GM23338 (cell line): ENCODE data around the gene ISL2. TPM values are rescaled to one million over a fixed set of nuclear protein-coding genes. Genes with fewer than 3 reads are reported as not detected.

ENCODE experiments used
- ATAC-seq: fragments of 200-7000 bp; cut with Tn5 transposase; 3 replicates; pipeline ENCODE4 v1.9.1; 2020
- DNase-seq: peaks from one replicate; pipeline ENCODE4 v3.0.0-alpha.2; 2015; ENCODE audit warnings: low spot score
- H2AFZ ChIP-seq: fragments of 200-600 bp; sonication (generic); 2 replicates; pipeline ENCODE4 v1.8.0; 2016; ENCODE audit warnings: antibody characterized with exemption, mild to moderate bottlenecking, moderate library complexity
- H3F3A ChIP-seq: fragments of 200-600 bp; sonication (generic); replicated peaks from 2 replicates; pipeline ENCODE4 v1.8.0; 2017; ENCODE audit warnings: antibody characterized with exemption, mixed run types, low read depth
- H3K27ac ChIP-seq: fragments of 200-600 bp; sonication (generic); 2 replicates; pipeline ENCODE4 v1.6.1; 2016; ENCODE audit warnings: low read depth
- H3K27me3 ChIP-seq: fragments of 200-600 bp; sonication (generic); 2 replicates; pipeline ENCODE4 v1.8.0; 2016; ENCODE audit warnings: mild to moderate bottlenecking, mixed run types, moderate library complexity; ENCODE audit not compliant: insufficient read depth
- H3K36me3 ChIP-seq: fragments of 200-600 bp; sonication (generic); 2 replicates; pipeline ENCODE4 v1.8.0; 2016; ENCODE audit warnings: mild to moderate bottlenecking; ENCODE audit not compliant: insufficient read depth
- H3K4me1 ChIP-seq: fragments of 200-600 bp; sonication (generic); 2 replicates; pipeline ENCODE4 v1.8.0; 2016; ENCODE audit warnings: mild to moderate bottlenecking, moderate library complexity; ENCODE audit not compliant: insufficient read depth
- H3K4me2 ChIP-seq: fragments of 200-600 bp; sonication (generic); 2 replicates; pipeline ENCODE4 v1.7.1; 2017; ENCODE audit warnings: mixed run types
- H3K4me3 ChIP-seq: fragments of 200-600 bp; sonication (generic); 2 replicates; pipeline ENCODE4 v1.6.1; 2016; ENCODE audit warnings: mixed run types
- H3K79me2 ChIP-seq: fragments of 200-600 bp; sonication (generic); replicated peaks from 2 replicates; pipeline ENCODE4 v1.8.0; 2017; ENCODE audit warnings: mild to moderate bottlenecking; ENCODE audit not compliant: insufficient read depth
- H3K9me2 ChIP-seq: fragments of 200-600 bp; sonication (generic); 2 replicates; pipeline ENCODE4 v1.8.0; 2017; ENCODE audit not compliant: insufficient read depth
- H4K20me1 ChIP-seq: fragments of 200-600 bp; sonication (generic); replicated peaks from 2 replicates; pipeline ENCODE4 v1.8.0; 2017; ENCODE audit warnings: mild to moderate bottlenecking; ENCODE audit not compliant: insufficient read depth
- H3K27ac Mint-ChIP-seq: 2 replicates; pipeline ENCODE4 v1.8.0; 2020; ENCODE audit warnings: inconsistent platforms, mild to moderate bottlenecking, moderate library complexity, mixed read lengths
- H3K27me3 Mint-ChIP-seq: 3 replicates; pipeline ENCODE4 v1.8.0; 2022; ENCODE audit warnings: low read depth, mild to moderate bottlenecking, moderate library complexity, mixed read lengths, inconsistent platforms; ENCODE audit not compliant: insufficient read depth, poor library complexity
- H3K36me3 Mint-ChIP-seq: 3 replicates; pipeline ENCODE4 v1.8.0; 2021; ENCODE audit warnings: low read depth, mild to moderate bottlenecking, inconsistent platforms, moderate library complexity, mixed read lengths
- H3K4me1 Mint-ChIP-seq: 3 replicates; pipeline ENCODE4 v1.8.0; 2020; ENCODE audit warnings: mild to moderate bottlenecking, inconsistent platforms, mixed read lengths
- H3K4me3 Mint-ChIP-seq: 3 replicates; pipeline ENCODE4 v1.8.0; 2021; ENCODE audit warnings: moderate library complexity, mild to moderate bottlenecking, inconsistent platforms, mixed read lengths
- H3K9me3 Mint-ChIP-seq: 3 replicates; pipeline ENCODE4 v1.8.0; 2020; ENCODE audit warnings: moderate library complexity, mild to moderate bottlenecking, inconsistent platforms, mixed read lengths
- CREB1 ChIP-seq: fragments of 250-450 bp; sonication (Bioruptor Pico); IDR thresholded peaks from 2 replicates; pipeline ENCODE4 v1.5.0; 2020; ENCODE audit warnings: low read depth, mild to moderate bottlenecking, moderate library complexity
- NANOG ChIP-seq: IDR thresholded peaks from 2 replicates; pipeline ENCODE4 v1.6.1; 2016; ENCODE audit warnings: antibody characterized with exemption, borderline replicate concordance
- POLR2AphosphoS5 ChIP-seq: IDR thresholded peaks from 2 replicates; pipeline ENCODE4 v1.6.1; 2016; ENCODE audit warnings: antibody characterized with exemption, low read depth
- polyA plus RNA-seq: library from polyadenylated mRNA; unstranded; fragments of >200 nt; fragmentation: Nextera tagmentation; extraction: Ambion mirVana; gene quantifications from 2 replicates; pipeline ENCODE4 v1.2.1, GENCODE V29; 2016
- total RNA-seq: library from RNA; depleted of rRNA; stranded (reverse); fragments of >200 nt; shearing (Covaris generic); gene quantifications from 2 replicates; pipeline ENCODE4 v1.2.3, GENCODE V29; 2014
- TF ChIP-seq, protein P1 (sequence below): fragments of 250-450 bp; sonication (Bioruptor Pico); IDR thresholded peaks from 2 replicates; pipeline ENCODE4 v1.5.0; 2020; ENCODE audit warnings: mild to moderate bottlenecking, moderate library complexity
- TF ChIP-seq, protein P2 (sequence below): IDR thresholded peaks from one replicate; pipeline ENCODE4 v1.6.1; 2018; ENCODE audit warnings: antibody characterized with exemption; ENCODE audit not compliant: unreplicated experiment
- TF ChIP-seq, protein P3 (sequence below): IDR thresholded peaks from 2 replicates; pipeline ENCODE4 v1.6.1; 2016; ENCODE audit warnings: antibody characterized with exemption

Gene ISL2
- total and polyA plus RNA-seq, 2 experiments from 2014 or later, result 0.65 to 2.7 TPM

DNA sequence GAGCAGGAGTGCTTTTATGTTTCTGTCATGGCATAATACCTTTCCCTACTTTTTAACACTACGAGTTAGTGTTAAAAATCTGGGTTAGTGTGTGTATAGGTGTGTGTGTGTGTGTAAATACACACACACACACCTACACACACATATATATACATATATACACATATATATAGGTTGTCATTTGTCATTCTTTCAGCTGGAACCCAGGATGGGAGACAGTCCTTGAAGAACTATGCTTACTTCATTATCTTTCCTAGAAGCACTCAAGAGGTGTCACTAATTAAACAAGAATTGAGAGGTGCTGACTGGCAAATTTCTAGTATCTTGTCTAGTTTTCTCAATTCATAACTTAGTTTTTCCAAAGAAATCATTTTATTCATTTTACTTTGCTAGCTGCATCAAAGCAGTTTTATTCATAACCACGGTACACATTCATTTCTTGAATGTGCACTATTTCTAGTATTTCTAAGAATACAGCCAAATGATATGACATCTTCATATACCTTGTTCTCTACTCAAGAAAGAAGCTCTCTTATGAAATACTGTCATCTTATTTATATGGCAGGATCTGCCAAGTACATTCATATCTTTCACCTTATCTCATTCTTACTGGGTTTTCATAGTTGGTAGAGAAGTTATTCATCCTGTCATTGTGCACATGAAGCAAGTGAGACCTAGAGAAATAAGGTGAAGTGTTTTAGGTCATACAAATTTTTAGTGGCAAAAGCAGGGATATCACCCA is 46.6 kb downstream of the ISL2 start:
- Histone ChIP-seq H2AFZ (no peak overlapping the region), H3K27ac (no peak overlapping the region), H3K27me3 (no peaks in the 10 kb centered on the region), H3K36me3 (no peaks in the 10 kb centered on the region), H3K79me2 (no peaks in the 10 kb centered on the region), H3K4me1 (no peaks in the 10 kb centered on the region), H4K20me1 (no peaks in the 10 kb centered on the region), H3K4me3 (no peak overlapping the region), H3K9me2 (no peaks in the 10 kb centered on the region), H3F3A (no peaks in the 10 kb centered on the region), H3K4me2 (no peak overlapping the region)
- no peak overlapping the region for H3K4me3 Mint-ChIP-seq
- H3K36me3 Mint-ChIP-seq, result no peaks in the 10 kb centered on the region
- no peaks in the 10 kb centered on the region for H3K9me3 Mint-ChIP-seq
- no peak overlapping the region for H3K27ac Mint-ChIP-seq
- H3K27me3 Mint-ChIP-seq, result no peaks in the 10 kb centered on the region
- ATAC-seq (no peak), DNase-seq (no peak)
- TF ChIP-seq, protein P1, sequence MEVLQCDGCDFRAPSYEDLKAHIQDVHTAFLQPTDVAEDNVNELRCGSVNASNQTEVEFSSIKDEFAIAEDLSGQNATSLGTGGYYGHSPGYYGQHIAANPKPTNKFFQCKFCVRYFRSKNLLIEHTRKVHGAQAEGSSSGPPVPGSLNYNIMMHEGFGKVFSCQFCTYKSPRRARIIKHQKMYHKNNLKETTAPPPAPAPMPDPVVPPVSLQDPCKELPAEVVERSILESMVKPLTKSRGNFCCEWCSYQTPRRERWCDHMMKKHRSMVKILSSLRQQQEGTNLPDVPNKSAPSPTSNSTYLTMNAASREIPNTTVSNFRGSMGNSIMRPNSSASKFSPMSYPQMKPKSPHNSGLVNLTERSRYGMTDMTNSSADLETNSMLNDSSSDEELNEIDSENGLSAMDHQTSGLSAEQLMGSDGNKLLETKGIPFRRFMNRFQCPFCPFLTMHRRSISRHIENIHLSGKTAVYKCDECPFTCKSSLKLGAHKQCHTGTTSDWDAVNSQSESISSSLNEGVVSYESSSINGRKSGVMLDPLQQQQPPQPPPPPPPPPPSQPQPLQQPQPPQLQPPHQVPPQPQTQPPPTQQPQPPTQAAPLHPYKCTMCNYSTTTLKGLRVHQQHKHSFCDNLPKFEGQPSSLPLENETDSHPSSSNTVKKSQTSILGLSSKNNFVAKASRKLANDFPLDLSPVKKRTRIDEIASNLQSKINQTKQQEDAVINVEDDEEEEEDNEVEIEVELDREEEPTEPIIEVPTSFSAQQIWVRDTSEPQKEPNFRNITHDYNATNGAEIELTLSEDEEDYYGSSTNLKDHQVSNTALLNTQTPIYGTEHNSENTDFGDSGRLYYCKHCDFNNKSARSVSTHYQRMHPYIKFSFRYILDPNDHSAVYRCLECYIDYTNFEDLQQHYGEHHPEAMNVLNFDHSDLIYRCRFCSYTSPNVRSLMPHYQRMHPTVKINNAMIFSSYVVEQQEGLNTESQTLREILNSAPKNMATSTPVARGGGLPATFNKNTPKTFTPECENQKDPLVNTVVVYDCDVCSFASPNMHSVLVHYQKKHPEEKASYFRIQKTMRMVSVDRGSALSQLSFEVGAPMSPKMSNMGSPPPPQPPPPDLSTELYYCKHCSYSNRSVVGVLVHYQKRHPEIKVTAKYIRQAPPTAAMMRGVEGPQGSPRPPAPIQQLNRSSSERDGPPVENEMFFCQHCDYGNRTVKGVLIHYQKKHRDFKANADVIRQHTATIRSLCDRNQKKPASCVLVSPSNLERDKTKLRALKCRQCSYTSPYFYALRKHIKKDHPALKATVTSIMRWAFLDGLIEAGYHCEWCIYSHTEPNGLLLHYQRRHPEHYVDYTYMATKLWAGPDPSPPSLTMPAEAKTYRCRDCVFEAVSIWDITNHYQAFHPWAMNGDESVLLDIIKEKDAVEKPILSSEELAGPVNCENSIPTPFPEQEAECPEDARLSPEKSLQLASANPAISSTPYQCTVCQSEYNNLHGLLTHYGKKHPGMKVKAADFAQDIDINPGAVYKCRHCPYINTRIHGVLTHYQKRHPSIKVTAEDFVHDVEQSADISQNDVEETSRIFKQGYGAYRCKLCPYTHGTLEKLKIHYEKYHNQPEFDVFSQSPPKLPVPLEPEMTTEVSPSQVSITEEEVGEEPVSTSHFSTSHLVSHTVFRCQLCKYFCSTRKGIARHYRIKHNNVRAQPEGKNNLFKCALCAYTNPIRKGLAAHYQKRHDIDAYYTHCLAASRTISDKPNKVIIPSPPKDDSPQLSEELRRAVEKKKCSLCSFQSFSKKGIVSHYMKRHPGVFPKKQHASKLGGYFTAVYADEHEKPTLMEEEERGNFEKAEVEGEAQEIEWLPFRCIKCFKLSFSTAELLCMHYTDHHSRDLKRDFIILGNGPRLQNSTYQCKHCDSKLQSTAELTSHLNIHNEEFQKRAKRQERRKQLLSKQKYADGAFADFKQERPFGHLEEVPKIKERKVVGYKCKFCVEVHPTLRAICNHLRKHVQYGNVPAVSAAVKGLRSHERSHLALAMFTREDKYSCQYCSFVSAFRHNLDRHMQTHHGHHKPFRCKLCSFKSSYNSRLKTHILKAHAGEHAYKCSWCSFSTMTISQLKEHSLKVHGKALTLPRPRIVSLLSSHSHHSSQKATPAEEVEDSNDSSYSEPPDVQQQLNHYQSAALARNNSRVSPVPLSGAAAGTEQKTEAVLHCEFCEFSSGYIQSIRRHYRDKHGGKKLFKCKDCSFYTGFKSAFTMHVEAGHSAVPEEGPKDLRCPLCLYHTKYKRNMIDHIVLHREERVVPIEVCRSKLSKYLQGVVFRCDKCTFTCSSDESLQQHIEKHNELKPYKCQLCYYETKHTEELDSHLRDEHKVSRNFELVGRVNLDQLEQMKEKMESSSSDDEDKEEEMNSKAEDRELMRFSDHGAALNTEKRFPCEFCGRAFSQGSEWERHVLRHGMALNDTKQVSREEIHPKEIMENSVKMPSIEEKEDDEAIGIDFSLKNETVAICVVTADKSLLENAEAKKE (CRISPR knock-in tag), result no peak
- TF ChIP-seq, protein P2, sequence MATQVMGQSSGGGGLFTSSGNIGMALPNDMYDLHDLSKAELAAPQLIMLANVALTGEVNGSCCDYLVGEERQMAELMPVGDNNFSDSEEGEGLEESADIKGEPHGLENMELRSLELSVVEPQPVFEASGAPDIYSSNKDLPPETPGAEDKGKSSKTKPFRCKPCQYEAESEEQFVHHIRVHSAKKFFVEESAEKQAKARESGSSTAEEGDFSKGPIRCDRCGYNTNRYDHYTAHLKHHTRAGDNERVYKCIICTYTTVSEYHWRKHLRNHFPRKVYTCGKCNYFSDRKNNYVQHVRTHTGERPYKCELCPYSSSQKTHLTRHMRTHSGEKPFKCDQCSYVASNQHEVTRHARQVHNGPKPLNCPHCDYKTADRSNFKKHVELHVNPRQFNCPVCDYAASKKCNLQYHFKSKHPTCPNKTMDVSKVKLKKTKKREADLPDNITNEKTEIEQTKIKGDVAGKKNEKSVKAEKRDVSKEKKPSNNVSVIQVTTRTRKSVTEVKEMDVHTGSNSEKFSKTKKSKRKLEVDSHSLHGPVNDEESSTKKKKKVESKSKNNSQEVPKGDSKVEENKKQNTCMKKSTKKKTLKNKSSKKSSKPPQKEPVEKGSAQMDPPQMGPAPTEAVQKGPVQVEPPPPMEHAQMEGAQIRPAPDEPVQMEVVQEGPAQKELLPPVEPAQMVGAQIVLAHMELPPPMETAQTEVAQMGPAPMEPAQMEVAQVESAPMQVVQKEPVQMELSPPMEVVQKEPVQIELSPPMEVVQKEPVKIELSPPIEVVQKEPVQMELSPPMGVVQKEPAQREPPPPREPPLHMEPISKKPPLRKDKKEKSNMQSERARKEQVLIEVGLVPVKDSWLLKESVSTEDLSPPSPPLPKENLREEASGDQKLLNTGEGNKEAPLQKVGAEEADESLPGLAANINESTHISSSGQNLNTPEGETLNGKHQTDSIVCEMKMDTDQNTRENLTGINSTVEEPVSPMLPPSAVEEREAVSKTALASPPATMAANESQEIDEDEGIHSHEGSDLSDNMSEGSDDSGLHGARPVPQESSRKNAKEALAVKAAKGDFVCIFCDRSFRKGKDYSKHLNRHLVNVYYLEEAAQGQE, result no peak
- TF ChIP-seq POLR2AphosphoS5, result no peak
- TF ChIP-seq, protein P3, sequence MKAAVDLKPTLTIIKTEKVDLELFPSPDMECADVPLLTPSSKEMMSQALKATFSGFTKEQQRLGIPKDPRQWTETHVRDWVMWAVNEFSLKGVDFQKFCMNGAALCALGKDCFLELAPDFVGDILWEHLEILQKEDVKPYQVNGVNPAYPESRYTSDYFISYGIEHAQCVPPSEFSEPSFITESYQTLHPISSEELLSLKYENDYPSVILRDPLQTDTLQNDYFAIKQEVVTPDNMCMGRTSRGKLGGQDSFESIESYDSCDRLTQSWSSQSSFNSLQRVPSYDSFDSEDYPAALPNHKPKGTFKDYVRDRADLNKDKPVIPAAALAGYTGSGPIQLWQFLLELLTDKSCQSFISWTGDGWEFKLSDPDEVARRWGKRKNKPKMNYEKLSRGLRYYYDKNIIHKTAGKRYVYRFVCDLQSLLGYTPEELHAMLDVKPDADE, result no peak
- no peak for TF ChIP-seq NANOG
- no peak for TF ChIP-seq CREB1 (CRISPR knock-in tag)
- H3K4me1 Mint-ChIP-seq, result no peaks in the 10 kb centered on the region
